GM12878 (cell line): ENCODE measurements around the gene INHA.

ENCODE experiments used
- CTCF ChIP-seq, 3 experiments: IDR thresholded peaks in 2 of 3; conservative IDR thresholded peaks in 1 of 3; 2 replicates each; pipeline ENCODE4 v1.5.1; 2011; ENCODE audit warnings: low read depth in 3 of 3, low read length in 3 of 3, mild to moderate bottlenecking in 3 of 3, control low read depth in 2 of 3, moderate library complexity in 2 of 3, inconsistent platforms in 1 of 3, mixed read lengths in 1 of 3; ENCODE audit not compliant: control insufficient read depth in 2 of 3, insufficient read depth in 1 of 3; ENCODE audit errors: extremely low read depth in 1 of 3
- TF ChIP-seq, protein P1 (sequence below): IDR thresholded peaks from 2 replicates; pipeline ENCODE4 v1.6.1; 2012; ENCODE audit warnings: low read depth, low read length, improper control_type of control experiment

DNA sequence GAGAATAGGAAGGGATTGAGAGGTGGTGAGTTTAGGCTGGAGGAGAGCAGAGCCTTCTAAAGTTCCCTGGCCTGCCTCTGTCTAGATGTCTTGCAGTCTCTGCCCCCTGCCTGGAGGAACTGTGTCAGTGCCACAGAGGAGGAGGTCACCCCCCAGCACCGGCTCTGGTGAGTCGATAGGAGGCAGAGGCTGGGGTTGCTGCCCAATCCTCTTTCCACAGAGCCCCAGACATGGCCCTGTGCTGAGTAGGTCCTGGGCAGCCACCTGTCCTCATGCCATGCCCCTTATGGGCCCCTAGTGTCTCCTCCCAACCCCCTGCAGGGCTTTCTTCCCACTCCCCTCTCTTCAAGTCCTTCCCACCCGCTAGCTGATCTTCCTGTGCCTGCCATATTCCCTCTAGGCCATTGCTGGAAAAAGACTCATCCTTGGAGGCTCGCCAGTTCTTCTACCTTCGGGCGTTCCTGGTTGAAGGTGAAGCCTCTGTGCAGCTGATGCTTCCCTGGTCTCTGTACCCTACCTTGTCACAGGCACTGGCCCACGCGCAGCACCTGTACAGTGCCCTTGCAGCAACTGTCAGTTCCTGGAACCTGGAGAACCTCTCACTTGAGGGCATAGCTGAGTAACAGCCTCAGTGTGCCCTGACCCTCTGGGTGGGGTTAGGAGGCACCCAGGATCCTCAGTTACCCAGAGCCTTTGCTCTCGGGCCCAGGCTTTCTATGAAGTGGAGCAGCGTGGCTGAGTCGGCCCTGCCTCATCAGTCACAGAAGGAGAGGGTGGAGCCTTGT is 42.2 kb downstream of the INHA start:
- no peak for TF ChIP-seq CTCF (IDR thresholded peaks at IDR 0.05 in 2 of 3, conservative IDR thresholded peaks at IDR 0.05 in 1 of 3; ENCODE audit: control insufficient read depth in 2 of 3, extremely low read depth in 1 of 3, insufficient read depth in 1 of 3, low read depth in 3 of 3, low read length in 3 of 3)
- TF ChIP-seq, protein P1, sequence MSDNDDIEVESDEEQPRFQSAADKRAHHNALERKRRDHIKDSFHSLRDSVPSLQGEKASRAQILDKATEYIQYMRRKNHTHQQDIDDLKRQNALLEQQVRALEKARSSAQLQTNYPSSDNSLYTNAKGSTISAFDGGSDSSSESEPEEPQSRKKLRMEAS = no peak
